ENCODE measurements around the gene SLC66A2.

DNA sequence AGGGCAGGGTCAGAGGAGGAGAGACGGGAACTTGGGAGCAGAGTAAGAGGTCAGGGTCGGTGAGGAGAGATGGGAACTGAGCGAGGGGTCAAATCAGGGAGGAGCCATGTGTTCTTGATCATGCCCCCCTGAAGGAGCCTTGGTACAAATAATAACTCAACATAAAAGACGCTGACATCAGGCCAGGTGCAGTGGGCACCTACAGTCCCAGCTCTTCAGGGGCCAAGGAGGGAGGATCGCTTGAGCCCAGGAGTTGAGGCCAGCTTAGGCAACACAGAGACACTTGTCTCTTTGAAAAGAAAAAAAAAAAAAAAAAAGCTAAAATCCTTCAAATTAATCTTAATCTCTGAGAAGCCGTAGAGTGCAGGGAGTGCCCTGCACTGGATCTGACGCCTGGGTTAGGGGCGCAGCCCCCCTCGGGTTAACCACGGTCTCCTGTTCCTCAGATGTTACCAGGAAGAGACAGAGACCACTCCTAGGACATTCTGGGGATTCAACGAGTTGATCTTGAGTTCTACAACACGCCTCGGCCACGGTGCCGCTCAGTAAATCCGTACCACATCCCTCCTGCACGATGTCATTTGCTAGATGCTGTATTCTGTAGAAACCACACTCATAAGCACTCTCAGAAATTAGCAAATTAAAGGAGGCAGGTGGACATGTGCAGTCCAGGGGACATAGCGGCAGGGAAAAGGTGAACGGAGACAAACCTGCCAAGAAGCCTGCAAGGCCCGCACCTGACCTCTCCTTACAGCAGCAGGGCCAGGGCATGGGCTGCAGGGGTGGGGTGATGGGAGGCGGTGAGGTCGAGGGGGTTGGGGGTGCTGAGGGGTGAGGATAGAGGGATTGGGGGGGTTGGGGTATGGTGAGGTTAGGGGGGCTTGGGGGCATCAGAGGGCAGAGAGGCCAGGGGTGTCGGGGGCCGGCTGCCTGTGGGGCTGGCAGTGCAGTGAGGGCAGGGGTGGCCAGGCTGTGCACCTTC is 29.2 kb downstream of the SLC66A2 start:
- TF ChIP-seq EZH2 (IDR thresholded peaks at IDR 0.05; ENCODE audit: borderline replicate concordance, low read length) (no peak), CTCF (conservative IDR thresholded peaks at IDR 0.05 in 1 of 2, IDR thresholded peaks at IDR 0.05 in 1 of 2; ENCODE audit: extremely low read depth in 1 of 2, insufficient read depth in 1 of 2, low read depth in 1 of 2, low read length in 2 of 2) (no peak)
